NCI-H524 (cell line): ENCODE results near the gene ANKS6.
A peak's percentile ranks its signal among the peaks of the same experiment; 100 is the strongest.

Experiments
- DNase-seq, 2 experiments: peaks; one replicate each; lab custom pipeline; 2025; lab: John Stamatoyannopoulos, UW

The ANKS6 gene

GRCh38 chr9:98815391-98815951 lies 19.1 kb upstream of the ANKS6 start:
- DNase-seq: no peak

- DNase-seq: no peak
Measured at GRCh38 chr9:98811051-98811650, 14.8 kb upstream of the ANKS6 start.

GRCh38 chr9:98810102-98810842 lies 13.9 kb upstream of the ANKS6 start:
- peak in 1 of 2 experiments; percentile 43 for DNase-seq

- peak; percentile 62 to 90 for DNase-seq
Measured at GRCh38 chr9:98809311-98810101, 13.2 kb upstream of the ANKS6 start.

- DNase-seq: no peak
Measured at GRCh38 chr9:98808875-98809274, 12.5 kb upstream of the ANKS6 start.

- DNase-seq: no peak
Measured at GRCh38 chr9:98808411-98808815, 12.1 kb upstream of the ANKS6 start.

GRCh38 chr9:98807814-98808195 lies 11.4 kb upstream of the ANKS6 start:
- peak in 1 of 2 experiments; percentile 61 for DNase-seq

- DNase-seq: peak in 1 of 2 experiments; percentile 61
Measured at GRCh38 chr9:98807070-98807813, 10.9 kb upstream of the ANKS6 start, which contains the start of gene GALNT12. TSS of gene GALNT12 (plus strand) at chr9:98807670. CDS start at chr9:98807699, 29 bp downstream.

GRCh38 chr9:98806394-98807035 lies 10.2 kb upstream of the ANKS6 start:
- peak in 1 of 2 experiments; percentile 34 for DNase-seq

- no peak for DNase-seq
Measured at GRCh38 chr9:98805506-98806272, 9.3 kb upstream of the ANKS6 start.

- DNase-seq: no peak
Measured at GRCh38 chr9:98804083-98804482, 7.7 kb upstream of the ANKS6 start.

GRCh38 chr9:98801969-98802371 lies 5.6 kb upstream of the ANKS6 start:
- no peak for DNase-seq

GRCh38 chr9:98801561-98801960 lies 5.2 kb upstream of the ANKS6 start:
- DNase-seq: peak; percentile 55 to 81

GRCh38 chr9:98798254-98798653 lies 1.9 kb upstream of the ANKS6 start:
- no peak for DNase-seq

- DNase-seq: no peak
Measured at GRCh38 chr9:98797491-98797890, 1.1 kb upstream of the ANKS6 start.

- DNase-seq: peak in 1 of 2 experiments; percentile 25
Measured at GRCh38 chr9:98795970-98796363, 388 bp downstream of the ANKS6 start.

- no peak for DNase-seq
Measured at GRCh38 chr9:98795295-98795955, 930 bp downstream of the ANKS6 start.

GRCh38 chr9:98794802-98795201 lies 1.6 kb downstream of the ANKS6 start:
- no peak for DNase-seq

- DNase-seq: no peak
Measured at GRCh38 chr9:98793031-98793430, 3.3 kb downstream of the ANKS6 start.
